ENCODE results near the gene GJA4. TPM values are rescaled to one million over a fixed set of nuclear protein-coding genes. Genes with fewer than 3 reads are reported as not detected.
A peak's percentile ranks its signal among the peaks of the same experiment; 100 is the strongest.
"Not testable (repeated sequence)": the region's sequence is repeated elsewhere in the genome, so short reads cannot be mapped to it uniquely, and the experiment has no call there.

Gene GJA4
- total RNA-seq, 4 donors from 2014 or later = 5.3 to 15.2 (median 11.8) TPM

- Histone ChIP-seq H3K9me3 (no peaks in the 10 kb centered on the region), H3K27ac (no peak overlapping the region), H3K36me3 (no peaks in the 10 kb centered on the region), H3K4me1 (no peaks in the 10 kb centered on the region), H3K4me3 (no peak overlapping the region), H3K27me3 (no peaks in the 10 kb centered on the region)
- no peak for TF ChIP-seq POLR2A (IDR thresholded peaks at IDR 0.05)
- no peak for TF ChIP-seq EP300 (IDR thresholded peaks at IDR 0.05)
- no peak for TF ChIP-seq POLR2AphosphoS5 (IDR thresholded peaks at IDR 0.05)
- no peak for TF ChIP-seq CTCF (IDR thresholded peaks at IDR 0.05)
- no peak for DNase-seq (ENCODE audit: low spot score in 2 of 2)
- 80% methylated on average over 3 of the region's 3 CpGs for WGBS
Observed at GRCh38 chr1:34816778-34817177, 24.0 kb downstream of the GJA4 start.

GRCh38 chr1:34818862-34819261 lies 26.1 kb downstream of the GJA4 start:
- DNase-seq (ENCODE audit: low spot score in 2 of 2); H3K36me3 ChIP-seq; H3K4me3 ChIP-seq; H3K27me3 ChIP-seq; H3K27ac ChIP-seq; H3K9me3 ChIP-seq; H3K4me1 ChIP-seq: not testable (repeated sequence)
- WGBS = 91% methylated on average over 2 of the region's 2 CpGs

- TF ChIP-seq CTCF (IDR thresholded peaks at IDR 0.05) (no peak), EP300 (IDR thresholded peaks at IDR 0.05) (no peak), POLR2AphosphoS5 (IDR thresholded peaks at IDR 0.05) (no peak), POLR2A (IDR thresholded peaks at IDR 0.05) (no peak)
- no peaks in the 10 kb centered on the region for H3K27me3 ChIP-seq
- 86% methylated on average over 3 of the region's 3 CpGs for WGBS
- no peak for DNase-seq (ENCODE audit: low spot score in 2 of 2)
- no peak overlapping the region for H3K4me3 ChIP-seq
- H3K36me3 ChIP-seq = no peaks in the 10 kb centered on the region
- no peaks in the 10 kb centered on the region for H3K9me3 ChIP-seq
- no peak overlapping the region for H3K27ac ChIP-seq
- no peaks in the 10 kb centered on the region for H3K4me1 ChIP-seq
Observed at GRCh38 chr1:34822202-34822601, 29.4 kb downstream of the GJA4 start.

- no peak overlapping the region for H3K27ac ChIP-seq
- no peaks in the 10 kb centered on the region for H3K36me3 ChIP-seq
- no peaks in the 10 kb centered on the region for H3K27me3 ChIP-seq
- no peak for TF ChIP-seq POLR2AphosphoS5 (IDR thresholded peaks at IDR 0.05)
- TF ChIP-seq POLR2A (IDR thresholded peaks at IDR 0.05) = no peak
- TF ChIP-seq EP300 (IDR thresholded peaks at IDR 0.05) = no peak
- no peak for TF ChIP-seq CTCF (IDR thresholded peaks at IDR 0.05)
- 95% methylated on average over 3 of the region's 3 CpGs for WGBS
- no peaks in the 10 kb centered on the region for H3K9me3 ChIP-seq
- H3K4me1 ChIP-seq = no peaks in the 10 kb centered on the region
- H3K4me3 ChIP-seq = no peak overlapping the region
- DNase-seq (ENCODE audit: low spot score in 2 of 2) = peak in 1 of 2 donors; percentile 40
Observed at GRCh38 chr1:34824817-34825454, 32.1 kb downstream of the GJA4 start.

GRCh38 chr1:34825455-34826091 lies 32.8 kb downstream of the GJA4 start:
- no peak overlapping the region for H3K27ac ChIP-seq
- H3K4me3 ChIP-seq = no peak overlapping the region
- DNase-seq (ENCODE audit: low spot score in 2 of 2) = peak in 1 of 2 donors; percentile 65

More at GRCh38 chr1:34825455-34826091, 32.8 kb downstream of the GJA4 start:
- WGBS = 58% methylated on average over 4 of the region's 11 CpGs
- no peaks in the 10 kb centered on the region for H3K9me3 ChIP-seq
- TF ChIP-seq POLR2A (IDR thresholded peaks at IDR 0.05) (no peak), EP300 (IDR thresholded peaks at IDR 0.05) (no peak), POLR2AphosphoS5 (IDR thresholded peaks at IDR 0.05) (no peak), CTCF (IDR thresholded peaks at IDR 0.05) (no peak)
- no peaks in the 10 kb centered on the region for H3K4me1 ChIP-seq
- H3K36me3 ChIP-seq = no peaks in the 10 kb centered on the region
- no peaks in the 10 kb centered on the region for H3K27me3 ChIP-seq
